C4-2B (cell line): Measurements from ENCODE around the gene PLOD1.

ENCODE experiments used
- CTCF ChIP-seq: fragments of 450-650 bp; conservative IDR thresholded peaks from 2 replicates; pipeline ENCODE4 v1.5.1; 2017; ENCODE audit warnings: mild to moderate bottlenecking
- ZFX ChIP-seq: fragments of 450-650 bp; IDR thresholded peaks from 2 replicates; pipeline ENCODE4 v1.6.1; 2017

GRCh38 chr1:11919621-11920020 is 14.9 kb upstream of the PLOD1 start:
- TF ChIP-seq CTCF (no peak), ZFX (no peak)
